Esophagus muscularis mucosa (tissue), 3 donors: Measurements from ENCODE around the gene SLC22A13.

Experiments
- CTCF ChIP-seq, 3 experiments: fragments of 200-600 bp in 2 of 3; fragments of 450-650 bp in 1 of 3; sonication (generic) in 2 of 3; IDR thresholded peaks; one replicate each; pipeline ENCODE4 v1.5.1; 2017 to 2019; ENCODE audit warnings: antibody characterized with exemption in 3 of 3, mild to moderate bottlenecking in 2 of 3, moderate library complexity in 1 of 3
- POLR2A ChIP-seq: fragments of 450-650 bp; IDR thresholded peaks from one replicate; pipeline ENCODE4 v1.6.1; 2017; ENCODE audit warnings: antibody characterized with exemption, moderate library complexity, mild to moderate bottlenecking, low read depth

GRCh38 chr3:38297537-38297936 is 31.9 kb downstream of the SLC22A13 start:
- no peak for TF ChIP-seq CTCF (IDR thresholded peaks at IDR 0.05)
- TF ChIP-seq POLR2A, result no peak
